GM18508 (cell line): Measurements from ENCODE around the gene ARHGAP45.
"Not testable (repeated sequence)": the region's sequence is repeated elsewhere in the genome, so short reads cannot be mapped to it uniquely, and the experiment has no call there.

Experiments
- ATAC-seq: cut with Tn5 transposase; IDR thresholded peaks from one replicate; pipeline ENCODE4 v1.9.1; 2021; ENCODE audit warnings: moderate number of reproducible peaks; ENCODE audit not compliant: insufficient read depth, unreplicated experiment

Gene ARHGAP45

GRCh38 chr19:1066748-1067340, at the start of gene ARHGAP45:
Gene ARHGAP45, plus strand, starts transcription at chr19:1067167. Its CDS starts 239 bp downstream, at chr19:1067406.
- ATAC-seq: no peak

GRCh38 chr19:1017906-1018305, 49.1 kb upstream of the ARHGAP45 start:
- ATAC-seq: no peak

- ATAC-seq: no peak
Observed at GRCh38 chr19:1018393-1018792, 48.6 kb upstream of the ARHGAP45 start.

GRCh38 chr19:1018932-1019615, 47.9 kb upstream of the ARHGAP45 start:
- no peak for ATAC-seq

GRCh38 chr19:1019616-1019961, 47.4 kb upstream of the ARHGAP45 start:
- ATAC-seq: no peak

GRCh38 chr19:1019980-1020867, 46.7 kb upstream of the ARHGAP45 start:
- ATAC-seq: no peak

GRCh38 chr19:1020868-1021425, 46.0 kb upstream of the ARHGAP45 start, which contains the start of gene TMEM259:
Gene TMEM259, minus strand, starts transcription at chr19:1021123. Its CDS starts 127 bp downstream, at chr19:1020996.
- peak; percentile 41 for ATAC-seq

GRCh38 chr19:1023883-1024188, 43.1 kb upstream of the ARHGAP45 start:
- not testable (repeated sequence) for ATAC-seq

- not testable (repeated sequence) for ATAC-seq
Observed at GRCh38 chr19:1025080-1025479, 41.9 kb upstream of the ARHGAP45 start.

- ATAC-seq: no peak
Observed at GRCh38 chr19:1025960-1026782, 40.8 kb upstream of the ARHGAP45 start, which contains the start of gene CNN2. Gene CNN2, plus strand, starts transcription at chr19:1026608. Its CDS starts 54 bp downstream, at chr19:1026662.

GRCh38 chr19:1026783-1027649, 40.0 kb upstream of the ARHGAP45 start:
- ATAC-seq: no peak

GRCh38 chr19:1027650-1028061, 39.3 kb upstream of the ARHGAP45 start:
- ATAC-seq: no peak

GRCh38 chr19:1028062-1028926, 38.7 kb upstream of the ARHGAP45 start:
- no peak for ATAC-seq

- no peak for ATAC-seq
Observed at GRCh38 chr19:1032264-1032867, 34.6 kb upstream of the ARHGAP45 start.

GRCh38 chr19:1035998-1036621, 30.9 kb upstream of the ARHGAP45 start:
- no peak for ATAC-seq

GRCh38 chr19:1037621-1038064, 29.3 kb upstream of the ARHGAP45 start:
- no peak for ATAC-seq

- no peak for ATAC-seq
Observed at GRCh38 chr19:1038978-1039645, 27.9 kb upstream of the ARHGAP45 start.
